Measurements from ENCODE around the gene MMD. TPM values are rescaled to one million over a fixed set of nuclear protein-coding genes. Genes with fewer than 3 reads are reported as not detected.

Gene MMD
- total and polyA plus RNA-seq, 3 donors from 2014 or later: 38.3 to 73.1 (median 53.7) TPM

GRCh38 chr17:55344514-55344997 lies 77.1 kb downstream of the MMD start:
- Histone ChIP-seq H3K27me3 (no peaks in the 10 kb centered on the region), H3K4me3 (no peak overlapping the region), H3K4me1 (peaks cover 4% of the 10 kb centered on the region), H3K27ac (no peak overlapping the region), H3K9me3 (no peaks in the 10 kb centered on the region), H3K36me3 (ENCODE audit: low read depth, missing control alignments) (no peaks in the 10 kb centered on the region)
- DNase-seq: no peak
- no peak for TF ChIP-seq CTCF (IDR thresholded peaks at IDR 0.05)
- TF ChIP-seq POLR2A (IDR thresholded peaks at IDR 0.05): no peak
- intact Hi-C loops (cut with DNase I; ENCODE audit: low total_unique reads): no loop called here
- WGBS, 2 donors: 88 to 93% methylated on average over 3 of the region's 3 CpGs

GRCh38 chr17:55343900-55344513 lies 77.6 kb downstream of the MMD start:
- no peak for TF ChIP-seq POLR2A (IDR thresholded peaks at IDR 0.05)
- no peak for TF ChIP-seq CTCF (IDR thresholded peaks at IDR 0.05)
- intact Hi-C loops (cut with DNase I; ENCODE audit: low total_unique reads): no loop called here
- no peak overlapping the region for H3K27ac ChIP-seq
- no peaks in the 10 kb centered on the region for H3K36me3 ChIP-seq (ENCODE audit: low read depth, missing control alignments)
- no peak for DNase-seq
- H3K4me1 ChIP-seq: peaks cover 4% of the 10 kb centered on the region
- H3K9me3 ChIP-seq: no peaks in the 10 kb centered on the region
- WGBS, 2 donors: 75 to 84% methylated on average over 4 of the region's 4 CpGs
- H3K27me3 ChIP-seq: no peaks in the 10 kb centered on the region
- no peak overlapping the region for H3K4me3 ChIP-seq

GRCh38 chr17:55342800-55343585 lies 78.6 kb downstream of the MMD start:
- H3K4me3 ChIP-seq: no peak overlapping the region
- intact Hi-C loops (cut with DNase I; ENCODE audit: low total_unique reads): no loop called here
- 86 to 89% methylated on average over 6 of the region's 6 CpGs for WGBS, 2 donors

More at GRCh38 chr17:55342800-55343585, 78.6 kb downstream of the MMD start:
- H3K4me1 ChIP-seq: peaks cover 4% of the 10 kb centered on the region
- no peak for TF ChIP-seq CTCF (IDR thresholded peaks at IDR 0.05)
- no peak overlapping the region for H3K27ac ChIP-seq
- DNase-seq: no peak
- H3K36me3 ChIP-seq (ENCODE audit: low read depth, missing control alignments): no peaks in the 10 kb centered on the region
- no peaks in the 10 kb centered on the region for H3K27me3 ChIP-seq
- no peaks in the 10 kb centered on the region for H3K9me3 ChIP-seq

Other genes with a start within 250 kb of the MMD start
- 10 to 100 TPM; 14.5 to 23.4 TPM for gene HLF, start 156.9 kb downstream of the MMD start, total RNA-seq
- 7.0 TPM for gene HLF, start 156.9 kb downstream of the MMD start, polyA plus RNA-seq (ENCODE audit: insufficient read depth, low read depth, low replicate concordance)
- 1 to 10 TPM in 1 of 2 donors, under 1 TPM in 1; 0.55 to 9.5 TPM for gene SMIM36, start 89.6 kb upstream of the MMD start, total RNA-seq
- gene SMIM36, start 89.6 kb upstream of the MMD start, polyA plus RNA-seq (ENCODE audit: insufficient read depth, low read depth, low replicate concordance): 26.0 TPM

Data from testis (tissue), 3 donors.